ENCODE data around the gene HRH1. TPM values are rescaled to one million over a fixed set of nuclear protein-coding genes. Genes with fewer than 3 reads are reported as not detected.

HRH1 gene
- polyA plus RNA-seq, 1 donor (not counting 4 experiments of a cell fraction or from before 2014, with no cell fraction given), result 13.9 TPM

- Histone ChIP-seq H3K4me2 (ENCODE audit: control insufficient read depth, extremely low read depth, insufficient read depth, low read depth, low read length) (no peak overlapping the region), H3K4me1 (ENCODE audit: control insufficient read depth, extremely low read depth, insufficient read depth, low read length) (peaks cover 53% of the 10 kb centered on the region), H3K79me2 (ENCODE audit: control insufficient read depth, insufficient read depth, low read length) (peaks cover 2% of the 10 kb centered on the region), H3K27ac (ENCODE audit: control insufficient read depth, insufficient read depth, low read length) (no peak overlapping the region), H3K9ac (ENCODE audit: control insufficient read depth, extremely low read depth, insufficient read depth, low read length) (no peak overlapping the region), H4K20me1 (ENCODE audit: control insufficient read depth, extremely low read depth, insufficient read depth, low read length) (no peaks in the 10 kb centered on the region), H2AFZ (ENCODE audit: control insufficient read depth, low read length) (no peak overlapping the region), H3K4me3 (ENCODE audit: control insufficient read depth in 2 of 3, extremely low read depth in 1 of 3, insufficient read depth in 2 of 3, low read depth in 1 of 3, low read length in 3 of 3) (no peak overlapping the region), H3K36me3 (ENCODE audit: control insufficient read depth in 2 of 2, extremely low read depth in 1 of 2, insufficient read depth in 2 of 2, low read length in 2 of 2) (peaks cover 0 to 3% of the 10 kb centered on the region in 2 experiments), H3K9me1 (ENCODE audit: control insufficient read depth, extremely low read depth, insufficient read depth, low read length) (peaks cover 4% of the 10 kb centered on the region), H3K27me3 (ENCODE audit: control insufficient read depth, extremely low read depth, insufficient read depth, low read length) (no peaks in the 10 kb centered on the region), H3K9me3 (ENCODE audit: control insufficient read depth, low read depth, low read length) (no peaks in the 10 kb centered on the region)
- dilution Hi-C loops (cut with MboI; ENCODE audit: extremely low pct_ligation_motif_present, low sequenced_read_pairs), result no loop called here
- TF ChIP-seq EZH2 (IDR thresholded peaks at IDR 0.05; ENCODE audit: low read length) (no peak), CTCF (optimal IDR thresholded peaks at IDR 0.05 in 1 of 3, IDR thresholded peaks at IDR 0.05 in 1 of 3, conservative IDR thresholded peaks at IDR 0.05 in 1 of 3; ENCODE audit: extremely low read depth in 1 of 3, insufficient read depth in 2 of 3, low read length in 3 of 3) (no peak)
- no peak for FAIRE-seq
- no peak for DNase-seq (ENCODE audit: low read depth, low spot score)
These were observed 43.8 kb downstream of the HRH1 start for GRCh38 chr3:11198070-11198469.

DNA sequence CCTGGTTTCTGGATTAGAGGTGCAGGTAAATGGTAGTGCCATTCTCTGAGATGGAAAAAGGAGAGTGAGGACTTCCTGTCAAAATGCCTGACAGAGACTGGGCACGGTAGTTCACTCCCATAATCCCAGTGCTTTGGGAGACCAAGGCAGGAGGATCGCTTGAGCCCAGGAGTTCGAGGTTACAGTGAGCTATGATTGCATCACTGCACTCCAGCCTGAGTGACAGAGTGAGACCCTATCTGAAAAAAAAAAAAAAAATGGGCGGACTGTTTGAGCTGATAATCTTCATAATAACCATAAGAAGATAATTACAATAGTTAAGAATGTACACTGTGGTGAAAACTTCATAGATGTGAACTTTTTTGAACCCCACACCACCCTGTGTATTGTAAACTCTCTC, 44.2 kb downstream of the HRH1 start:
- Histone ChIP-seq H2AFZ (ENCODE audit: control insufficient read depth, low read length) (no peak overlapping the region), H3K4me1 (ENCODE audit: control insufficient read depth, extremely low read depth, insufficient read depth, low read length) (peaks cover 53% of the 10 kb centered on the region), H3K9me1 (ENCODE audit: control insufficient read depth, extremely low read depth, insufficient read depth, low read length) (peaks cover 4% of the 10 kb centered on the region), H3K9me3 (ENCODE audit: control insufficient read depth, low read depth, low read length) (no peaks in the 10 kb centered on the region), H3K27ac (ENCODE audit: control insufficient read depth, insufficient read depth, low read length) (no peak overlapping the region), H3K36me3 (ENCODE audit: control insufficient read depth in 2 of 2, extremely low read depth in 1 of 2, insufficient read depth in 2 of 2, low read length in 2 of 2) (peaks cover 0 to under 1% of the 10 kb centered on the region in 2 experiments), H3K4me3 (ENCODE audit: control insufficient read depth in 2 of 3, extremely low read depth in 1 of 3, insufficient read depth in 2 of 3, low read depth in 1 of 3, low read length in 3 of 3) (no peak overlapping the region), H3K27me3 (ENCODE audit: control insufficient read depth, extremely low read depth, insufficient read depth, low read length) (no peaks in the 10 kb centered on the region), H3K9ac (ENCODE audit: control insufficient read depth, extremely low read depth, insufficient read depth, low read length) (no peak overlapping the region), H4K20me1 (ENCODE audit: control insufficient read depth, extremely low read depth, insufficient read depth, low read length) (no peaks in the 10 kb centered on the region), H3K79me2 (ENCODE audit: control insufficient read depth, insufficient read depth, low read length) (peaks cover 2% of the 10 kb centered on the region), H3K4me2 (ENCODE audit: control insufficient read depth, extremely low read depth, insufficient read depth, low read depth, low read length) (no peak overlapping the region)
- dilution Hi-C loops (cut with MboI; ENCODE audit: extremely low pct_ligation_motif_present, low sequenced_read_pairs), result no loop called here
- FAIRE-seq (no peak), DNase-seq (ENCODE audit: low read depth, low spot score) (no peak)
- no peak for TF ChIP-seq EZH2 (IDR thresholded peaks at IDR 0.05; ENCODE audit: low read length)
- TF ChIP-seq CTCF (optimal IDR thresholded peaks at IDR 0.05 in 1 of 3, IDR thresholded peaks at IDR 0.05 in 1 of 3, conservative IDR thresholded peaks at IDR 0.05 in 1 of 3; ENCODE audit: extremely low read depth in 1 of 3, insufficient read depth in 2 of 3, low read length in 3 of 3), result no peak

All from keratinocyte (primary cell).